Esophagus mucosa (tissue), 1 donor: ENCODE measurements around the gene NRBP1. TPM values are rescaled to one million over a fixed set of nuclear protein-coding genes. Genes with fewer than 3 reads are reported as not detected.

Experiments
- total RNA-seq: library from RNA; stranded (reverse); gene quantifications from one replicate; pipeline ENCODE4 v1.2.4, GENCODE V29; 2023
- donor health status: DM: yes; HTN: yes; CAD: no.

The NRBP1 gene
- total RNA-seq, 1 donor from 2014 or later = 86.6 TPM

Other genes with a start within 250 kb of the NRBP1 start
- 75.0 TPM for gene ATRAID, start 216.6 kb upstream of the NRBP1 start, total RNA-seq
- gene SLC5A6, start 216.4 kb upstream of the NRBP1 start, total RNA-seq = 15.6 TPM
- gene CAD, start 211.3 kb upstream of the NRBP1 start, total RNA-seq = 26.7 TPM
- not detected for gene SLC30A3, start 165.6 kb upstream of the NRBP1 start, total RNA-seq
- not detected for gene DNAJC5G, start 153.2 kb upstream of the NRBP1 start, total RNA-seq
- gene TRIM54, start 146.2 kb upstream of the NRBP1 start, total RNA-seq = 0.16 TPM
- gene UCN, start 120.2 kb upstream of the NRBP1 start, total RNA-seq = 0.56 TPM
- 42.7 TPM for gene MPV17, start 105.5 kb upstream of the NRBP1 start, total RNA-seq
- gene GTF3C2, start 71.9 kb upstream of the NRBP1 start, total RNA-seq = 50.8 TPM
- gene EIF2B4, start 58.3 kb upstream of the NRBP1 start, total RNA-seq = 29.2 TPM
- 62.1 TPM for gene SNX17, start 58.0 kb upstream of the NRBP1 start, total RNA-seq
- 11.4 TPM for gene ZNF513, start 47.9 kb upstream of the NRBP1 start, total RNA-seq
- gene PPM1G, start 19.0 kb upstream of the NRBP1 start, total RNA-seq = 57.3 TPM
- gene KRTCAP3, start 13.8 kb downstream of the NRBP1 start, total RNA-seq = 26.0 TPM
- 10.3 TPM for gene IFT172, start 61.1 kb downstream of the NRBP1 start, total RNA-seq
- gene FNDC4, start 66.6 kb downstream of the NRBP1 start, total RNA-seq = 8.5 TPM
- 0.84 TPM for gene GCKR, start 68.2 kb downstream of the NRBP1 start, total RNA-seq
- 9.2 TPM for gene ZNF512, start 154.4 kb downstream of the NRBP1 start, total RNA-seq
- 1.3 TPM for gene CCDC121, start 200.4 kb downstream of the NRBP1 start, total RNA-seq
- 26.5 TPM for gene GPN1, start 200.4 kb downstream of the NRBP1 start, total RNA-seq
- 11.7 TPM for gene SUPT7L, start 235.0 kb downstream of the NRBP1 start, total RNA-seq
- 13.3 TPM for gene SLC4A1AP, start 235.3 kb downstream of the NRBP1 start, total RNA-seq